Esophagus squamous epithelium (tissue), 4 donors: ENCODE results near the gene ORM1.
"Not testable (repeated sequence)": the region's sequence is repeated elsewhere in the genome, so short reads cannot be mapped to it uniquely, and the experiment has no call there.

Experiments used
- CTCF ChIP-seq, 6 experiments: fragments of 450-650 bp in 4 of 6; fragments of 200-600 bp in 2 of 6; sonication (generic) in 2 of 6; IDR thresholded peaks; one replicate each; pipeline ENCODE4 v1.5.1; 2016 to 2019; ENCODE audit warnings: antibody characterized with exemption in 6 of 6, mild to moderate bottlenecking in 4 of 6, moderate library complexity in 4 of 6
- POLR2A ChIP-seq, 4 donors: fragments of 450-650 bp; IDR thresholded peaks; one replicate each; pipeline ENCODE4 v1.6.1; 2017; ENCODE audit warnings: antibody characterized with exemption in 4 of 4, mild to moderate bottlenecking in 4 of 4, moderate library complexity in 3 of 4

- TF ChIP-seq CTCF, POLR2A (IDR thresholded peaks at IDR 0.05): not testable (repeated sequence)
Measured at GRCh38 chr9:114320710-114321109, 2.2 kb upstream of the ORM1 start.
